IMR-90 (cell line): ENCODE results near the gene TSC22D3. TPM values are rescaled to one million over a fixed set of nuclear protein-coding genes. Genes with fewer than 3 reads are reported as not detected.

Source experiments
- ATAC-seq: fragments of 200-7000 bp; cut with Tn5 transposase; 2 replicates; pipeline ENCODE4 v1.9.1; 2020; ENCODE audit warnings: low read depth, mild to moderate bottlenecking, moderate library complexity
- BruUV-seq: library from RNA; stranded (reverse); fragments of 400-500 nt; replicated peaks from 2 replicates; lab custom pipeline; 2021; lab: Mats Ljungman, UMichigan
- CTCF ChIA-PET: fragments of 300-600 bp; formaldehyde crosslinking; extraction: SDS; loops from one replicate; lab custom pipeline; 2021; ENCODE audit warnings: antibody characterized with exemption; lab: Yijun Ruan, JAX
- POLR2A ChIA-PET: fragments of 300-600 bp; sonication (Branson Sonifier 250); formaldehyde crosslinking; loops from one replicate; lab custom pipeline; 2022; ENCODE audit warnings: antibody characterized with exemption; ENCODE audit not compliant: unreplicated experiment; lab: Charles Lee
- DNase-seq: peaks from one replicate; pipeline ENCODE4 v3.0.0; 2013
- H2AFZ ChIP-seq: replicated peaks from 2 replicates; pipeline ENCODE3; 2013; ENCODE audit warnings: low read length, mild to moderate bottlenecking; ENCODE audit not compliant: poor library complexity
- H2AK5ac ChIP-seq: 2 replicates; pipeline ENCODE4 v1.6.1; 2013; ENCODE audit warnings: low read depth, low read length, inconsistent platforms
- H2AK9ac ChIP-seq: replicated peaks from 2 replicates; pipeline ENCODE3; 2013; ENCODE audit warnings: mild to moderate bottlenecking, low read depth, low read length, moderate library complexity; ENCODE audit not compliant: poor library complexity
- H2BK120ac ChIP-seq: 2 replicates; pipeline ENCODE4 v1.6.1; 2013; ENCODE audit warnings: low read depth, low read length, inconsistent platforms
- H2BK15ac ChIP-seq: 3 replicates; pipeline ENCODE4 v1.6.1; 2013; ENCODE audit warnings: low read depth, low read length, inconsistent platforms
- H2BK20ac ChIP-seq: 2 replicates; pipeline ENCODE4 v1.6.1; 2013; ENCODE audit warnings: low read depth, mild to moderate bottlenecking, inconsistent platforms, low read length, moderate library complexity
- H2BK5ac ChIP-seq: 2 replicates; pipeline ENCODE4 v1.6.1; 2013; ENCODE audit warnings: mild to moderate bottlenecking, low read depth, low read length, inconsistent platforms; ENCODE audit not compliant: poor library complexity, severe bottlenecking
- H3K14ac ChIP-seq: replicated peaks from 2 replicates; pipeline ENCODE4 v1.6.1; 2013; ENCODE audit warnings: low read depth, low read length, inconsistent platforms
- H3K18ac ChIP-seq: 2 replicates; pipeline ENCODE4 v1.6.1; 2013; ENCODE audit warnings: low read depth, low read length, control low read depth
- H3K23ac ChIP-seq: 2 replicates; pipeline ENCODE4 v1.6.1; 2013; ENCODE audit warnings: low read depth, low read length, inconsistent platforms
- H3K27ac ChIP-seq: 2 replicates; pipeline ENCODE4 v1.5.1; 2013; ENCODE audit warnings: mild to moderate bottlenecking, control low read depth, low read length; ENCODE audit not compliant: insufficient read depth
- H3K27me3 ChIP-seq: 2 replicates; pipeline ENCODE4 v1.6.1; 2013; ENCODE audit warnings: low read length; ENCODE audit not compliant: control insufficient read depth, insufficient read depth
- H3K36me3 ChIP-seq: 2 replicates; pipeline ENCODE4 v1.6.1; 2013; ENCODE audit warnings: low read length, mixed read lengths; ENCODE audit not compliant: control insufficient read depth, insufficient read depth
- H3K4ac ChIP-seq: 2 replicates; pipeline ENCODE4 v1.6.1; 2013; ENCODE audit warnings: low read depth, low read length, inconsistent platforms
- H3K4me1 ChIP-seq: 2 replicates; pipeline ENCODE4 v1.6.1; 2013; ENCODE audit warnings: low read length, mixed read lengths; ENCODE audit not compliant: control insufficient read depth, insufficient read depth
- H3K4me2 ChIP-seq: 2 replicates; pipeline ENCODE4 v1.6.1; 2013; ENCODE audit warnings: low read depth, mild to moderate bottlenecking, control low read depth, low read length, moderate library complexity
- H3K4me3 ChIP-seq: 2 replicates; pipeline ENCODE4 v1.5.1; 2013; ENCODE audit warnings: low read depth, mild to moderate bottlenecking, control low read depth, low read length, moderate library complexity; ENCODE audit not compliant: insufficient read depth
- H3K56ac ChIP-seq: 2 replicates; pipeline ENCODE4 v1.6.1; 2013; ENCODE audit warnings: low read length, inconsistent platforms; ENCODE audit not compliant: insufficient read depth; ENCODE audit errors: extremely low read depth
- H3K79me1 ChIP-seq, 2 experiments: 2 replicates each; pipeline ENCODE4 v1.6.1; 2013; ENCODE audit warnings: low read length in 2 of 2, inconsistent platforms in 1 of 2, low read depth in 1 of 2
- H3K9ac ChIP-seq: 2 replicates; pipeline ENCODE4 v1.6.1; 2013; ENCODE audit warnings: low read depth, low read length, control low read depth
- H3K9me1 ChIP-seq: 2 replicates; pipeline ENCODE4 v1.6.1; 2013; ENCODE audit warnings: low read length, inconsistent platforms; ENCODE audit not compliant: insufficient read depth
- H3K9me3 ChIP-seq: 2 replicates; pipeline ENCODE4 v1.6.1; 2013; ENCODE audit warnings: low read length; ENCODE audit not compliant: control insufficient read depth, insufficient read depth
- H4K20me1 ChIP-seq: 2 replicates; pipeline ENCODE4 v1.6.1; 2013; ENCODE audit warnings: low read length, inconsistent platforms; ENCODE audit not compliant: insufficient read depth
- H4K5ac ChIP-seq: 2 replicates; pipeline ENCODE4 v1.6.1; 2013; ENCODE audit warnings: mild to moderate bottlenecking, low read depth, low read length, control low read depth
- H4K8ac ChIP-seq, 2 experiments: 2 replicates each; pipeline ENCODE4 v1.6.1; 2013; ENCODE audit warnings: low read depth in 2 of 2, low read length in 2 of 2, control low read depth in 1 of 2, inconsistent platforms in 1 of 2
- H4K91ac ChIP-seq: 2 replicates; pipeline ENCODE4 v1.6.1; 2013; ENCODE audit warnings: low read depth, low read length, inconsistent platforms; ENCODE audit not compliant: insufficient read depth
- CEBPB ChIP-seq: IDR thresholded peaks from 2 replicates; pipeline ENCODE4 v1.6.1; 2012; ENCODE audit warnings: low read depth, low read length, improper control_type of control experiment
- CHD1 ChIP-seq: IDR thresholded peaks from 2 replicates; pipeline ENCODE4 v1.6.1; 2012; ENCODE audit warnings: low read depth, low read length, improper control_type of control experiment
- ELK1 ChIP-seq: fragments of 150-350 bp; IDR thresholded peaks from 2 replicates; pipeline ENCODE4 v1.6.1; 2016; ENCODE audit warnings: low read depth, mild to moderate bottlenecking, low read length, moderate library complexity, borderline replicate concordance
- FOS ChIP-seq: fragments of 150-350 bp; IDR thresholded peaks from 2 replicates; pipeline ENCODE4 v1.6.1; 2016; ENCODE audit warnings: low read depth, low read length
- MAFK ChIP-seq: IDR thresholded peaks from 2 replicates; pipeline ENCODE4 v1.6.1; 2012; ENCODE audit warnings: low read depth, low read length, improper control_type of control experiment
- MAZ ChIP-seq: IDR thresholded peaks from 2 replicates; pipeline ENCODE4 v1.6.1; 2012; ENCODE audit warnings: low read depth, mild to moderate bottlenecking, low read length, improper control_type of control experiment, moderate library complexity, borderline replicate concordance
- POLR2A ChIP-seq: IDR thresholded peaks from 2 replicates; pipeline ENCODE4 v1.6.1; 2012; ENCODE audit warnings: mild to moderate bottlenecking, low read depth, low read length
- RAD21 ChIP-seq: IDR thresholded peaks from 2 replicates; pipeline ENCODE4 v1.6.1; 2012; ENCODE audit warnings: low read length, improper control_type of control experiment
- RCOR1 ChIP-seq: IDR thresholded peaks from 2 replicates; pipeline ENCODE4 v1.6.1; 2012; ENCODE audit warnings: mild to moderate bottlenecking, low read length, improper control_type of control experiment; ENCODE audit not compliant: insufficient replicate concordance
- RFX5 ChIP-seq: IDR thresholded peaks from 2 replicates; pipeline ENCODE4 v1.8.0; 2012; ENCODE audit warnings: low read depth, mild to moderate bottlenecking, low read length, moderate library complexity
- SMC3 ChIP-seq: fragments of 150-350 bp; IDR thresholded peaks from 2 replicates; pipeline ENCODE4 v1.6.1; 2016; ENCODE audit warnings: low read depth, mild to moderate bottlenecking, antibody characterized with exemption, low read length, moderate library complexity
- WGBS, 2 experiments: methylation state at CpG; one replicate each; pipeline versions ENCODE4 v1.1.5 to v1.1.7; 2013; ENCODE audit warnings: missing lambda C conversion rate in 2 of 2; ENCODE audit not compliant: insufficient read length in 1 of 2; ENCODE audit errors: extremely low coverage in 2 of 2; 5-methylcytosine and 5-hydroxymethylcytosine counted together
- dilution Hi-C: fragments of 300-500 bp; cut with HindIII; formaldehyde crosslinking; loops from one replicate; pipeline ENCODE4 v1.14.3; 2018; ENCODE audit warnings: low sequenced_read_pairs; ENCODE audit not compliant: unreplicated experiment
- in situ Hi-C: fragments of 300-500 bp; cut with MboI; formaldehyde crosslinking; loops from 3 replicates; pipeline ENCODE4 v1.14.3; 2019; ENCODE audit warnings: low sequenced_read_pairs, inconsistent platforms, mixed read lengths
- intact Hi-C: fragments of 100-400 bp; cut with micrococcal nuclease; formaldehyde crosslinking; loops from 2 replicates; pipeline ENCODE4 v1.10.0; 2022
- polyA plus RNA-seq, 3 experiments: library from polyadenylated mRNA; depleted of rRNA; stranded (reverse); fragments of >200 nt; gene quantifications; 2 replicates each; pipeline ENCODE4 v1.2.3, GENCODE V29; 2012; ENCODE audit warnings: low replicate concordance in 1 of 3
- total RNA-seq: library from RNA; depleted of rRNA; stranded (reverse); fragments of >200 nt; gene quantifications from 2 replicates; pipeline ENCODE4 v1.2.3, GENCODE V29; 2012
- TF ChIP-seq, protein P1 (sequence below): conservative IDR thresholded peaks from 2 replicates; pipeline ENCODE4 v1.5.1; 2012; ENCODE audit warnings: mild to moderate bottlenecking, low read depth, low read length, improper control_type of control experiment

TSC22D3 gene
- total and polyA plus RNA-seq, 2 of the 4 experiments (the other 2 are of a cell fraction): 9.9 to 14.0 TPM

- no peak for TF ChIP-seq CEBPB
- TF ChIP-seq RFX5: no peak
- TF ChIP-seq CHD1: no peak
- no peak for TF ChIP-seq FOS
- no peak for TF ChIP-seq MAFK
- no peak for TF ChIP-seq RCOR1
- TF ChIP-seq SMC3: no peak
- TF ChIP-seq MAZ: no peak
- TF ChIP-seq RAD21: no peak
- no peak for TF ChIP-seq ELK1
- no peak for TF ChIP-seq POLR2A
- TF ChIP-seq, protein P1, sequence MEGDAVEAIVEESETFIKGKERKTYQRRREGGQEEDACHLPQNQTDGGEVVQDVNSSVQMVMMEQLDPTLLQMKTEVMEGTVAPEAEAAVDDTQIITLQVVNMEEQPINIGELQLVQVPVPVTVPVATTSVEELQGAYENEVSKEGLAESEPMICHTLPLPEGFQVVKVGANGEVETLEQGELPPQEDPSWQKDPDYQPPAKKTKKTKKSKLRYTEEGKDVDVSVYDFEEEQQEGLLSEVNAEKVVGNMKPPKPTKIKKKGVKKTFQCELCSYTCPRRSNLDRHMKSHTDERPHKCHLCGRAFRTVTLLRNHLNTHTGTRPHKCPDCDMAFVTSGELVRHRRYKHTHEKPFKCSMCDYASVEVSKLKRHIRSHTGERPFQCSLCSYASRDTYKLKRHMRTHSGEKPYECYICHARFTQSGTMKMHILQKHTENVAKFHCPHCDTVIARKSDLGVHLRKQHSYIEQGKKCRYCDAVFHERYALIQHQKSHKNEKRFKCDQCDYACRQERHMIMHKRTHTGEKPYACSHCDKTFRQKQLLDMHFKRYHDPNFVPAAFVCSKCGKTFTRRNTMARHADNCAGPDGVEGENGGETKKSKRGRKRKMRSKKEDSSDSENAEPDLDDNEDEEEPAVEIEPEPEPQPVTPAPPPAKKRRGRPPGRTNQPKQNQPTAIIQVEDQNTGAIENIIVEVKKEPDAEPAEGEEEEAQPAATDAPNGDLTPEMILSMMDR: no peak
- BruUV-seq: no TSS peak
- Histone ChIP-seq H4K5ac (no peak overlapping the region), H3K36me3 (no peaks in the 10 kb centered on the region), H3K4me2 (no peak overlapping the region), H2BK120ac (no peak overlapping the region), H3K23ac (no peak overlapping the region), H4K20me1 (no peaks in the 10 kb centered on the region; the same call in 1 of the 2 replicates), H3K4ac (no peak overlapping the region), H3K9me3 (no peaks in the 10 kb centered on the region), H3K18ac (no peak overlapping the region), H3K4me1 (no peaks in the 10 kb centered on the region), H3K56ac (no peak overlapping the region), H2AK5ac (no peak overlapping the region), H3K27me3 (peaks cover 66% of the 10 kb centered on the region), H3K14ac (no peak overlapping the region), H3K9me1 (no peaks in the 10 kb centered on the region; the same call in 1 of the 2 replicates), H2BK20ac (no peak overlapping the region), H3K4me3 (no peak overlapping the region), H4K91ac (no peak overlapping the region), H4K8ac (no peak overlapping the region), H3K27ac (no peak overlapping the region), H2AK9ac (no peak overlapping the region), H2BK15ac (no peak overlapping the region), H2AFZ (no peak overlapping the region), H2BK5ac (no peak overlapping the region), H3K9ac (no peak overlapping the region), H3K79me1 (no peaks in the 10 kb centered on the region)
- no peak for ATAC-seq
- no CpG with 5 or more reads among the region's 4 CpGs for WGBS, 2 experiments
- DNase-seq: no peak
- ChIA-PET POLR2A (no interaction called here), CTCF (no interaction called here)
- in situ Hi-C loops: no loop called here
- intact Hi-C loops: no loop called here
- dilution Hi-C loops: no loop called here
These were observed 22.4 kb downstream of the TSC22D3 start for GRCh38 chrX:107753187-107753586.
